Mucosa of descending colon (tissue), 3 donors: ENCODE results near the gene EPAS1. TPM values are rescaled to one million over a fixed set of nuclear protein-coding genes. Genes with fewer than 3 reads are reported as not detected.

Experiments
- ATAC-seq: fragments of 200-7000 bp; cut with Tn5 transposase; one replicate; pipeline ENCODE4 v1.9.1; 2020; ENCODE audit warnings: mild to moderate bottlenecking, moderate library complexity
- DNase-seq, 3 donors: peaks; one replicate each; pipeline ENCODE4 v3.0.0-alpha.2; 2020
- H3K36me3 ChIP-seq: fragments of 200-600 bp; one replicate; pipeline ENCODE4 v1.8.0; 2021; ENCODE audit warnings: low read depth, mild to moderate bottlenecking
- H3K4me1 ChIP-seq: fragments of 200-600 bp; one replicate; pipeline ENCODE4 v1.8.0; 2021; ENCODE audit warnings: low read depth, mild to moderate bottlenecking
- H3K4me3 ChIP-seq: fragments of 200-600 bp; one replicate; pipeline ENCODE4 v1.8.0; 2021; ENCODE audit warnings: mild to moderate bottlenecking
- H3K9me3 ChIP-seq: fragments of 200-600 bp; one replicate; pipeline ENCODE4 v1.8.0; 2021; ENCODE audit warnings: mild to moderate bottlenecking
- intact Hi-C, 2 donors: fragments of 100-400 bp; cut with DNase I in 1 of 2; cut with micrococcal nuclease in 1 of 2; formaldehyde crosslinking; loops; one replicate each; pipeline versions ENCODE4 v1.11.0 to v1.11.1; 2022; cut with DNase I, micrococcal nuclease
- total RNA-seq, 3 donors: library from RNA; stranded (reverse); fragmentation: NEBNext Ultra II Directional in 2 of 3; extraction: Animal tissue kit (Norgen Biotek cat#: 25700) in 2 of 3; gene quantifications; one replicate each; pipeline versions ENCODE4 v1.2.1 to v1.2.4, GENCODE V29; 2021 to 2023
- TF ChIP-seq, protein P1 (sequence below): fragments of 200-600 bp; IDR thresholded peaks from one replicate; pipeline ENCODE4 v1.8.0; 2022; ENCODE audit warnings: antibody characterized with exemption, mild to moderate bottlenecking
- donor health status: DM: no; HTN: no; CAD: no; lungs with moderate emphysema.
- donor health status: DM: no; HTN: no; CAD: no.
- donor health status: DM: no; HTN: yes; CAD: no.

Gene EPAS1
- total RNA-seq, 3 donors from 2014 or later: 126 to 251 (median 150) TPM

DNA sequence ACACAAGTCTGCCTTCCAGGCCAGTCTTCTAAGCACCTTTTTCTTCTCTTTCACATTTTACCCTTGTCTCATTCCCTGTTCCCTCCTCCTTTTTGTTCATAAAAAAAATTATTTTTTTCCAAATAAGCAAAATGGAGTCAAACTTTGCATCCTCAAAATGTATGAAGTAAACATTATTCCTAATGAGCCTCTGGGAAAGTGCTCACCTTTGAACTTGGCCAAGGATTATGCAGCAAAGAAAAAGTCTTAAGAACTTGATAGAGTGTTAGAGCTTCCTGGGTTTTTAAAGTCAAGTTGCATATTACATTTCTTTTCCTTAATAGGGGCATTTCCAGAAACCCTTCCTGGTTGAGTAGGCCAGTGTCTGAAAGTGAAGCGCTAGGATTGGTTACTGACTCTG is 31.6 kb downstream of the EPAS1 start:
- no peaks in the 10 kb centered on the region for H3K36me3 ChIP-seq
- DNase-seq (no peak), ATAC-seq (no peak)
- no peak overlapping the region for H3K4me3 ChIP-seq
- no peaks in the 10 kb centered on the region for H3K9me3 ChIP-seq
- TF ChIP-seq, protein P1, sequence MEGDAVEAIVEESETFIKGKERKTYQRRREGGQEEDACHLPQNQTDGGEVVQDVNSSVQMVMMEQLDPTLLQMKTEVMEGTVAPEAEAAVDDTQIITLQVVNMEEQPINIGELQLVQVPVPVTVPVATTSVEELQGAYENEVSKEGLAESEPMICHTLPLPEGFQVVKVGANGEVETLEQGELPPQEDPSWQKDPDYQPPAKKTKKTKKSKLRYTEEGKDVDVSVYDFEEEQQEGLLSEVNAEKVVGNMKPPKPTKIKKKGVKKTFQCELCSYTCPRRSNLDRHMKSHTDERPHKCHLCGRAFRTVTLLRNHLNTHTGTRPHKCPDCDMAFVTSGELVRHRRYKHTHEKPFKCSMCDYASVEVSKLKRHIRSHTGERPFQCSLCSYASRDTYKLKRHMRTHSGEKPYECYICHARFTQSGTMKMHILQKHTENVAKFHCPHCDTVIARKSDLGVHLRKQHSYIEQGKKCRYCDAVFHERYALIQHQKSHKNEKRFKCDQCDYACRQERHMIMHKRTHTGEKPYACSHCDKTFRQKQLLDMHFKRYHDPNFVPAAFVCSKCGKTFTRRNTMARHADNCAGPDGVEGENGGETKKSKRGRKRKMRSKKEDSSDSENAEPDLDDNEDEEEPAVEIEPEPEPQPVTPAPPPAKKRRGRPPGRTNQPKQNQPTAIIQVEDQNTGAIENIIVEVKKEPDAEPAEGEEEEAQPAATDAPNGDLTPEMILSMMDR: no peak
- intact Hi-C loops: no loop called here
- H3K4me1 ChIP-seq: peaks cover 29% of the 10 kb centered on the region

DNA sequence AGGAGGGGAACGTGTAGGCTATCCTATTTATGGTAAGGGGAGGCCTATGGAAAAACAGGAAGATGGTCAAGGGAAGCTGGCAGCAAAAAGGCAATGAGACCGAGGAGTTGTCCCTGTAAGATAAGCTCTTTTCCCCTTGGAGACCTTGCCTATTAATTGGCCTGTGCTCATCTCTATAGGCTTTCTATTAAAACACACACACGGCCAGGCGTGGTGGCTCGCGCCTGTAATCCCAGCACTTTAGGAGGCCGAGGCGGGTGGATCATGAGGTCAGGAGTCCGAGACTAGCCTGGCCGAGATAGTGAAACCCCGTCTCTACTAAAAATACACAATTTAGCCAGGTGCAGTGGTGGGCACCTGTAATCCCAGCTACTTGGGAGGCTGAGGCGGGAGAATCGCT is 32.1 kb downstream of the EPAS1 start:
- Histone ChIP-seq H3K9me3 (no peaks in the 10 kb centered on the region), H3K4me1 (peaks cover 34% of the 10 kb centered on the region), H3K4me3 (no peak overlapping the region), H3K36me3 (no peaks in the 10 kb centered on the region)
- no peak for ATAC-seq
- intact Hi-C loops: no loop called here
- DNase-seq: no peak
- TF ChIP-seq, protein P1: no peak

DNA sequence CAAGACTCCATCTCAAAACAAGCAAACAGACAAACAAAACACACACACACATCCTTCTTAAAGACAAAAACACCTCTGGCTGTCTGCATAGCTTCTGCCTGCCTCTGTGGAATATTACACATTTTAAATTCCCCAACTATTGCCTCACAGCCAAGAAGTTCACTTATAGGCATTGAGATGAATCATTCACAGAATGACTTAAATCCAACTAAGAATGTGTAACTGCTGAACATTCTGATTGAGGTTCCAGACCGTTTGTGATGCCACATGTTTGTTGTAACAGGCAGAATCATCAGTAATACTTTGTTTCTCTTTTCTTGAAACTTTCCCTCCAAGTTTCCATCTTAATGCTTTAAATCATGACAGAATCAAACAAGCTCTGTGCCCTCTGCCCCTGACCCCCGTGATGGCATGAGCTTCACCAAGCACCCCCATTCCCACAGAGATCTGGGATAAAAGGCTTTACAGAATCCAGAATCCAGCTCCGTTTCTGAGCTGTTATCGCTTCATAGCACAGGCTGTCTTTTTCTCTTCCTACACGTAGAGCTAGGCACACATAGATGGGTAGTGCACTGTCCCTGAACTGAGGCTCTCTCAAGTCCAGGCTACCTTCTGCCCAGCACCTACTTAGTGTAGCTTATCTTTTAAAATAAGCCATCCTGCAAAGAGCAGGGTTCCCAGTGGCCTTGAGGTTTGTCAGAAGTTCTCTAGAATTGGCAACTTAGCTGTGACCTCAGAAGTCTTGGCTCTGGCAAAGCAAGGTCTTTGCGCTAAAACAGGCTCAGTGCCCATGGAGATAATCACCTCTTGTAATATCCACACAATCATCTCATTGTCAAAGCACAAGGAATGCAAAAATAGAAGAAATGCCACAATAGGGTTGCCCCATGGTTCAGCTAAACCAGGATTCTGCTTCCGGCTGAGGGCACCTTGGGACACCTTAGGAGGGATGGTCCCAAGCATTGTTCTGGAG is 32.9 kb downstream of the EPAS1 start:
- no peak overlapping the region for H3K4me3 ChIP-seq
- TF ChIP-seq, protein P1: no peak
- peaks cover 41% of the 10 kb centered on the region for H3K4me1 ChIP-seq
- H3K9me3 ChIP-seq: no peaks in the 10 kb centered on the region
- DNase-seq (no peak), ATAC-seq (peak; percentile 6)
- H3K36me3 ChIP-seq: no peaks in the 10 kb centered on the region
- intact Hi-C loops: no loop called here

DNA sequence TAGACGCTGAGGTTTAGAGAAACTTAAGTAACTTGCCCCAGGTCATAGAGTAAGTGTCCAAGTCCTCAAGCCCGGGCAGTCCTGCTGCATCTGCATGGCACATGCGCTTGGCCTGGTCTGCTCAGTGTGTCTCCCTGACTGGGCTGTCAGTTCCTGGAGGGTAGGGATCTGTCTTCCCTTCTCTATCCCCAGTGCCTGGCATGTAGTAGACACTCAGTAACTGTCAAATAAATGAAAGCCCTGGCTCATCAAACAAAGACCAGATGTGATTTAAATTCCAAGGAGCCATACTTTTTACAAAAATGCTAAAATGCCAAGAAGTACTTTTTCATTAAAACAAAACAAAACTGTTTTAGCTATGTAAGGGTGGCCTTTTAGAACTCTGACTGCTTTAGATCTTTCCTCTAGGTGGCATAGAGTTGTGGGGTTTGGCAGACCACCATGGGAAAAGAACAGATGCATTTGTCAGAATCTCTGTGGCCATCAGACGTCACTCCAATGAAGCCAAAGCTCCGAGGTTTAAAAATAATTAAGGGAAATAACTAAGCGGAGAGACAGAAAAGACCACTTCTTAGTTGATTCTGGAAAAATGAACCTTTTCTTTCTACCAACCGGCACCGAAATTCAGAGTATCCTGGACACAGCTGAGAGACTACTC is 34.0 kb downstream of the EPAS1 start:
- H3K4me3 ChIP-seq: no peak overlapping the region
- DNase-seq (no peak), ATAC-seq (no peak)
- H3K4me1 ChIP-seq: peaks cover 51% of the 10 kb centered on the region
- TF ChIP-seq, protein P1: no peak
- no peaks in the 10 kb centered on the region for H3K9me3 ChIP-seq
- intact Hi-C loops: no loop called here
- H3K36me3 ChIP-seq: no peaks in the 10 kb centered on the region

DNA sequence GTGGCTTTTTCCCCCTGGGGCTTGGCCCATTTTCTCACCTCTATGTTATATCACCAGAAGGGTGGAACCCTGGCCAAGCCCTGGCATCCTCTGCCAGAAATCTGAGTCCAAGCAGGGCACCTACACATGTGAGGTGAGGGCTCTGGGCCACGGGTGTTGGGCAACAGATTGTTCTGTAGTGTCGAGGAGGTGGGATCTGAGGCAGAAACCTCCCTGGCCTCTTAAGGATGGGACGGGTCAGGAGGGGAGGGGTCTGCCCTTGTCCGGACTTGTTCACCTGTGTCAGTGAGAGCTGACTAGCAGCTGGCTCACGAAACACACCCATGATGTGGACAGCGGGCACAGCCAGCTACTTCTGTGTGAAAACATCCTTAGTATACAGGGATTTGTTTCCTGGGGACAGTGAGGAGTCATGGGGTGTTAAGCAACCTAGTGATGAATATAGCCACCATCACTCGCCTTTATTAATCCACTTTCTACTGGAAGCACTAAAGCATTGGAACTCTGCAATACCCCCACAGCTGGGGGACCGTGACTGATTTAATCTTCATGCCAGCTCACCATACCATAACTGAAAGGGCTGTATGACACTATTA is 35.6 kb downstream of the EPAS1 start:
- H3K9me3 ChIP-seq: no peaks in the 10 kb centered on the region
- DNase-seq (no peak), ATAC-seq (no peak)
- peaks cover 67% of the 10 kb centered on the region for H3K4me1 ChIP-seq
- H3K4me3 ChIP-seq: no peak overlapping the region
- TF ChIP-seq, protein P1: no peak
- H3K36me3 ChIP-seq: no peaks in the 10 kb centered on the region
- intact Hi-C loops: no loop called here
